Measurements from ENCODE around the gene RNF43.

DNA sequence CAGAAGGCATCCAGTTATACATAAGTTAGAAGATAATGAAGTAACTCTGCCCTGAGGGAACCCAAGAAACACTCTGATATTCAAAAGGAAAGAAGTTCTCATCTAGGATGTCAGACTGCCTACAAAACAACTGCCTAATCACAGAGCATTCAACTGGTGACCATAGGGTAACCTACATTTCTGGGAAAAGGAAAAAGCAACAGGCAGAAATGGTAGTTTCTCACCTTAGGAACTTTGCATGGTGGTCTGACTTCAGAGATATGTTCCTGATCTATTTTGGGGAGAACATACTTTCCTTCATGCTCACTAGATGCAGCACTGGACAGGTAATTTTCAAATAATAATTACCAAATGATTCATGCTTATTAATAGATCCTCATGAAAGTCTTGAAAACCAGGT lies 16.5 kb downstream of the RNF43 start:
- TF ChIP-seq, protein P1, sequence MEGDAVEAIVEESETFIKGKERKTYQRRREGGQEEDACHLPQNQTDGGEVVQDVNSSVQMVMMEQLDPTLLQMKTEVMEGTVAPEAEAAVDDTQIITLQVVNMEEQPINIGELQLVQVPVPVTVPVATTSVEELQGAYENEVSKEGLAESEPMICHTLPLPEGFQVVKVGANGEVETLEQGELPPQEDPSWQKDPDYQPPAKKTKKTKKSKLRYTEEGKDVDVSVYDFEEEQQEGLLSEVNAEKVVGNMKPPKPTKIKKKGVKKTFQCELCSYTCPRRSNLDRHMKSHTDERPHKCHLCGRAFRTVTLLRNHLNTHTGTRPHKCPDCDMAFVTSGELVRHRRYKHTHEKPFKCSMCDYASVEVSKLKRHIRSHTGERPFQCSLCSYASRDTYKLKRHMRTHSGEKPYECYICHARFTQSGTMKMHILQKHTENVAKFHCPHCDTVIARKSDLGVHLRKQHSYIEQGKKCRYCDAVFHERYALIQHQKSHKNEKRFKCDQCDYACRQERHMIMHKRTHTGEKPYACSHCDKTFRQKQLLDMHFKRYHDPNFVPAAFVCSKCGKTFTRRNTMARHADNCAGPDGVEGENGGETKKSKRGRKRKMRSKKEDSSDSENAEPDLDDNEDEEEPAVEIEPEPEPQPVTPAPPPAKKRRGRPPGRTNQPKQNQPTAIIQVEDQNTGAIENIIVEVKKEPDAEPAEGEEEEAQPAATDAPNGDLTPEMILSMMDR (IDR thresholded peaks at IDR 0.05), result no peak
- no peak for TF ChIP-seq POLR2AphosphoS5 (IDR thresholded peaks at IDR 0.05)
